Testis (tissue), 3 donors: ENCODE results near the gene ASMTL. TPM values are rescaled to one million over a fixed set of nuclear protein-coding genes. Genes with fewer than 3 reads are reported as not detected.

Source experiments
- DNase-seq: peaks from one replicate; pipeline ENCODE4 v3.0.0-alpha.2; 2019
- H3K27ac ChIP-seq, 2 donors: fragments of 200-600 bp; sonication (generic); one replicate each; pipeline ENCODE4 v1.5.1; 2019
- H3K27me3 ChIP-seq: fragments of 200-600 bp; sonication (generic); one replicate; pipeline ENCODE4 v1.5.1; 2019
- H3K36me3 ChIP-seq: fragments of 200-600 bp; sonication (generic); one replicate; pipeline ENCODE4 v1.5.1; 2017; ENCODE audit warnings: low read depth; ENCODE audit errors: missing control alignments
- H3K4me1 ChIP-seq: fragments of 200-600 bp; sonication (generic); one replicate; pipeline ENCODE4 v1.5.1; 2019
- H3K4me3 ChIP-seq, 2 donors: fragments of 200-600 bp; sonication (generic); one replicate each; pipeline ENCODE4 v1.5.1; 2017 to 2019
- H3K9me3 ChIP-seq: fragments of 200-600 bp; sonication (generic); one replicate; pipeline ENCODE4 v1.5.1; 2017
- CTCF ChIP-seq, 3 experiments: fragments of 450-650 bp in 2 of 3; fragments of 200-600 bp in 1 of 3; sonication (generic) in 1 of 3; IDR thresholded peaks; one replicate each; pipeline ENCODE4 v1.5.1; 2016 to 2019; ENCODE audit warnings: antibody characterized with exemption in 3 of 3, mild to moderate bottlenecking in 2 of 3, moderate library complexity in 1 of 3
- POLR2A ChIP-seq: fragments of 450-650 bp; IDR thresholded peaks from one replicate; pipeline ENCODE4 v1.6.1; 2017; ENCODE audit warnings: antibody characterized with exemption, mild to moderate bottlenecking, moderate library complexity
- WGBS, 2 donors: methylation state at CpG; one replicate each; pipeline ENCODE4 v1.1.5; 2018; 5-methylcytosine and 5-hydroxymethylcytosine counted together
- intact Hi-C: fragments of 100-400 bp; cut with DNase I; formaldehyde crosslinking; loops from one replicate; pipeline ENCODE4 v1.15.1; 2023; ENCODE audit warnings: low total_unique reads
- polyA plus RNA-seq: library from polyadenylated mRNA; stranded (reverse); fragments of 350-450 nt; fragmentation: Illumina TruSeq; extraction: RNeasy Lipid Tissue Mini Kit (QIAGEN cat#74804); gene quantifications from one replicate; pipeline ENCODE4 v1.2.3, GENCODE V29; 2014; ENCODE audit warnings: low read depth, low replicate concordance; ENCODE audit not compliant: insufficient read depth
- total RNA-seq, 2 donors: library from RNA; depleted of rRNA; stranded (reverse); fragments of >200 nt; gene quantifications; one replicate each; pipeline ENCODE4 v1.2.3, GENCODE V29; 2016

ASMTL gene
- total and polyA plus RNA-seq, 3 donors from 2014 or later: 27.0 to 41.2 (median 31.0) TPM

GRCh38 chrX:1488745-1489144 lies 36.0 kb upstream of the ASMTL start:
- no peaks in the 10 kb centered on the region for H3K36me3 ChIP-seq
- H3K9me3 ChIP-seq: no peaks in the 10 kb centered on the region
- peaks cover 2% of the 10 kb centered on the region for H3K4me1 ChIP-seq
- H3K4me3 ChIP-seq: no peak overlapping the region
- 85 to 95% methylated on average over 1 of the region's 1 CpG for WGBS, 2 donors
- TF ChIP-seq POLR2A: no peak
- no peak for TF ChIP-seq CTCF (IDR thresholded peaks at IDR 0.05)
- intact Hi-C loops: no loop called here
- H3K27ac ChIP-seq: no peak overlapping the region
- DNase-seq: no peak
- H3K27me3 ChIP-seq: no peaks in the 10 kb centered on the region

- Histone ChIP-seq H3K27ac (no peak overlapping the region), H3K4me3 (no peak overlapping the region), H3K27me3 (no peaks in the 10 kb centered on the region), H3K4me1 (no peaks in the 10 kb centered on the region), H3K36me3 (no peaks in the 10 kb centered on the region), H3K9me3 (no peaks in the 10 kb centered on the region)
- no peak for DNase-seq
- TF ChIP-seq POLR2A (no peak), CTCF (IDR thresholded peaks at IDR 0.05) (no peak)
- 79 to 89% methylated on average over 3 of the region's 3 CpGs for WGBS, 2 donors
- intact Hi-C loops: no loop called here
These were observed 35.4 kb upstream of the ASMTL start for GRCh38 chrX:1488141-1488540.

- no peak overlapping the region for H3K27ac ChIP-seq
- 81 to 98% methylated on average over 5 of the region's 5 CpGs for WGBS, 2 donors
- no peak for DNase-seq
These were observed 34.7 kb upstream of the ASMTL start for GRCh38 chrX:1487401-1487800.

GRCh38 chrX:1486749-1487361 lies 34.1 kb upstream of the ASMTL start:
- Histone ChIP-seq H3K27ac (no peak overlapping the region), H3K36me3 (no peaks in the 10 kb centered on the region), H3K27me3 (no peaks in the 10 kb centered on the region), H3K4me1 (no peaks in the 10 kb centered on the region), H3K4me3 (no peak overlapping the region), H3K9me3 (no peaks in the 10 kb centered on the region)
- TF ChIP-seq POLR2A (no peak), CTCF (IDR thresholded peaks at IDR 0.05) (no peak)
- intact Hi-C loops: no loop called here
- 66 to 77% methylated on average over 18 of the region's 18 CpGs for WGBS, 2 donors
- no peak for DNase-seq

More at GRCh38 chrX:1487401-1487800, 34.7 kb upstream of the ASMTL start:
- Histone ChIP-seq H3K27me3 (no peaks in the 10 kb centered on the region), H3K4me1 (no peaks in the 10 kb centered on the region), H3K9me3 (no peaks in the 10 kb centered on the region), H3K36me3 (no peaks in the 10 kb centered on the region), H3K4me3 (no peak overlapping the region)
- TF ChIP-seq POLR2A (no peak), CTCF (IDR thresholded peaks at IDR 0.05) (no peak)
- intact Hi-C loops: no loop called here

GRCh38 chrX:1486177-1486576 lies 33.5 kb upstream of the ASMTL start:
- Histone ChIP-seq H3K27ac (no peak overlapping the region), H3K27me3 (no peaks in the 10 kb centered on the region), H3K36me3 (no peaks in the 10 kb centered on the region), H3K4me1 (no peaks in the 10 kb centered on the region), H3K4me3 (no peak overlapping the region), H3K9me3 (no peaks in the 10 kb centered on the region)
- 84 to 91% methylated on average over 5 of the region's 5 CpGs for WGBS, 2 donors
- no peak for TF ChIP-seq POLR2A
- TF ChIP-seq CTCF (IDR thresholded peaks at IDR 0.05): no peak
- intact Hi-C loops: no loop called here
- DNase-seq: no peak
